WTC11 (cell line): Measurements from ENCODE around the gene RARB. TPM values are rescaled to one million over a fixed set of nuclear protein-coding genes. Genes with fewer than 3 reads are reported as not detected.

ENCODE experiments used
- ATAC-seq: fragments of 200-7000 bp; cut with Tn5 transposase; 2 replicates; pipeline ENCODE4 v1.10.0; 2021; ENCODE audit warnings: mild to moderate bottlenecking, moderate library complexity
- CTCF ChIA-PET: fragments of 300-600 bp; sonication (Branson Sonifier 250); formaldehyde crosslinking; loops from one replicate; lab custom pipeline; 2021; ENCODE audit warnings: antibody characterized with exemption; lab: Charles Lee
- POLR2A ChIA-PET: fragments of 350-600 bp; sonication (Branson Sonifier 250); formaldehyde crosslinking; loops from one replicate; lab custom pipeline; 2021; ENCODE audit warnings: antibody characterized with exemption; lab: Charles Lee
- DNase-seq: peaks from one replicate; pipeline ENCODE4 v3.0.0; 2021; ENCODE audit warnings: low spot score
- H3K27ac Mint-ChIP-seq: 2 replicates; pipeline ENCODE4 v1.8.0; 2021; ENCODE audit warnings: mixed read lengths
- H3K27me3 Mint-ChIP-seq: 2 replicates; pipeline ENCODE4 v1.8.0; 2021; ENCODE audit warnings: low read depth, mild to moderate bottlenecking, moderate library complexity, mixed read lengths
- H3K36me3 Mint-ChIP-seq: 2 replicates; pipeline ENCODE4 v1.8.0; 2021; ENCODE audit warnings: mixed read lengths
- H3K4me1 Mint-ChIP-seq: 2 replicates; pipeline ENCODE4 v1.8.0; 2022; ENCODE audit warnings: mixed read lengths
- H3K4me3 Mint-ChIP-seq: 2 replicates; pipeline ENCODE4 v1.8.0; 2021; ENCODE audit warnings: mild to moderate bottlenecking, moderate library complexity, mixed read lengths
- H3K9me3 Mint-ChIP-seq: 2 replicates; pipeline ENCODE4 v1.8.0; 2021; ENCODE audit warnings: mixed read lengths
- AFF4 ChIP-seq: sonication (generic); formaldehyde crosslinking; IDR thresholded peaks from 2 replicates; pipeline ENCODE4 v1.8.1; 2023; ENCODE audit warnings: mild to moderate bottlenecking, missing genetic modification reagents, borderline replicate concordance
- ERG ChIP-seq: fragments of 250-450 bp; sonication (Bioruptor Pico); IDR thresholded peaks from 2 replicates; pipeline ENCODE4 v1.8.0; 2021; ENCODE audit warnings: mild to moderate bottlenecking
- ESRRA ChIP-seq: sonication (generic); formaldehyde crosslinking; IDR thresholded peaks from 2 replicates; pipeline ENCODE4 v1.8.1; 2022; ENCODE audit warnings: mild to moderate bottlenecking, missing genetic modification reagents, borderline replicate concordance
- FOXK1 ChIP-seq: sonication (generic); formaldehyde crosslinking; IDR thresholded peaks from 2 replicates; pipeline ENCODE4 v1.8.0; 2022; ENCODE audit warnings: mild to moderate bottlenecking, moderate library complexity, missing genetic modification reagents
- GABPB1 ChIP-seq: sonication (generic); formaldehyde crosslinking; IDR thresholded peaks from 2 replicates; pipeline ENCODE4 v1.8.1; 2023; ENCODE audit warnings: mild to moderate bottlenecking, missing genetic modification reagents
- GRHL2 ChIP-seq: fragments of 250-450 bp; sonication (Bioruptor Pico); IDR thresholded peaks from 2 replicates; pipeline ENCODE4 v1.8.0; 2022; ENCODE audit warnings: mild to moderate bottlenecking, moderate library complexity; ENCODE audit not compliant: insufficient replicate concordance, severe bottlenecking
- HMGXB4 ChIP-seq: sonication (generic); formaldehyde crosslinking; IDR thresholded peaks from 2 replicates; pipeline ENCODE4 v1.8.1; 2023; ENCODE audit warnings: mild to moderate bottlenecking, moderate library complexity, missing genetic modification reagents
- MLX ChIP-seq: sonication (generic); formaldehyde crosslinking; IDR thresholded peaks from 2 replicates; pipeline ENCODE4 v1.8.1; 2023; ENCODE audit warnings: mild to moderate bottlenecking, missing genetic modification reagents, moderate library complexity
- NFATC4 ChIP-seq: fragments of 250-450 bp; sonication (Bioruptor Pico); IDR thresholded peaks from 2 replicates; pipeline ENCODE4 v1.9.0; 2021; ENCODE audit warnings: mild to moderate bottlenecking
- NFE2L1 ChIP-seq: sonication (generic); formaldehyde crosslinking; IDR thresholded peaks from 2 replicates; pipeline ENCODE4 v1.8.1; 2023; ENCODE audit warnings: missing genetic modification reagents
- NFYB ChIP-seq: sonication (generic); formaldehyde crosslinking; conservative IDR thresholded peaks from 2 replicates; pipeline ENCODE4 v1.8.0; 2022; ENCODE audit warnings: low read depth, missing genetic modification reagents
- NR1H2 ChIP-seq: sonication (generic); formaldehyde crosslinking; IDR thresholded peaks from 2 replicates; pipeline ENCODE4 v1.9.0; 2021; ENCODE audit warnings: mild to moderate bottlenecking, moderate library complexity, missing genetic modification reagents
- TEAD1 ChIP-seq: sonication (generic); formaldehyde crosslinking; IDR thresholded peaks from 2 replicates; pipeline ENCODE4 v1.8.0; 2022; ENCODE audit warnings: mild to moderate bottlenecking, missing genetic modification reagents
- TEAD4 ChIP-seq: sonication (generic); formaldehyde crosslinking; IDR thresholded peaks from 2 replicates; pipeline ENCODE4 v1.8.0; 2022; ENCODE audit warnings: mild to moderate bottlenecking, missing genetic modification reagents
- USF1 ChIP-seq: sonication (generic); formaldehyde crosslinking; IDR thresholded peaks from 2 replicates; pipeline ENCODE4 v1.8.0; 2022; ENCODE audit warnings: mild to moderate bottlenecking, missing genetic modification reagents
- ZBTB21 ChIP-seq: sonication (generic); formaldehyde crosslinking; IDR thresholded peaks from 2 replicates; pipeline ENCODE4 v1.8.1; 2023; ENCODE audit warnings: mild to moderate bottlenecking, missing genetic modification reagents, borderline replicate concordance
- ZNF232 ChIP-seq: sonication (generic); formaldehyde crosslinking; IDR thresholded peaks from 2 replicates; pipeline ENCODE4 v1.8.0; 2022; ENCODE audit warnings: mild to moderate bottlenecking, missing genetic modification reagents
- ZNF396 ChIP-seq: fragments of 250-450 bp; sonication (Bioruptor Pico); IDR thresholded peaks from 2 replicates; pipeline ENCODE4 v1.8.0; 2021; ENCODE audit warnings: mild to moderate bottlenecking, moderate library complexity, borderline replicate concordance
- ZNF425 ChIP-seq: fragments of 250-450 bp; sonication (Bioruptor Pico); conservative IDR thresholded peaks from 2 replicates; pipeline ENCODE4 v1.9.0; 2021; ENCODE audit warnings: mild to moderate bottlenecking
- ZNF512 ChIP-seq: sonication (generic); formaldehyde crosslinking; IDR thresholded peaks from 2 replicates; pipeline ENCODE4 v1.8.1; 2022; ENCODE audit warnings: missing genetic modification reagents, borderline replicate concordance
- total RNA-seq: library from RNA; stranded (reverse); gene quantifications from 3 replicates; pipeline ENCODE4 v1.2.3, GENCODE V29; 2021

The RARB gene
- total RNA-seq, 1 experiment from 2014 or later: not detected

- no peak for TF ChIP-seq ZNF425
- TF ChIP-seq, all 79 proteins: peak for 0
Observed at GRCh38 chr3:25540273-25540672, 112.2 kb downstream of the RARB start (continued).

- ChIA-PET POLR2A (no interaction called here), CTCF (no interaction called here)
- Mint-ChIP-seq H3K27me3 (no peaks in the 10 kb centered on the region), H3K4me1 (no peaks in the 10 kb centered on the region), H3K36me3 (no peaks in the 10 kb centered on the region), H3K27ac (no peak overlapping the region), H3K9me3 (no peaks in the 10 kb centered on the region), H3K4me3 (no peak overlapping the region)
- ATAC-seq (no peak), DNase-seq (no peak)
- TF ChIP-seq NFE2L1 (CRISPR knock-in tag) (no peak), TEAD4 (no peak), NFYB (CRISPR knock-in tag) (no peak), USF1 (CRISPR knock-in tag) (no peak), NFATC4 (CRISPR knock-in tag) (no peak), ZNF232 (CRISPR knock-in tag) (no peak), ESRRA (no peak), HMGXB4 (no peak), ZBTB21 (CRISPR knock-in tag) (no peak)
Observed at GRCh38 chr3:25542492-25543039, 114.5 kb downstream of the RARB start.

GRCh38 chr3:25547103-25547502 lies 119.0 kb downstream of the RARB start:
- H3K9me3 Mint-ChIP-seq: peaks cover 13% of the 10 kb centered on the region
- CTCF ChIA-PET: no interaction called here
- no peak for TF ChIP-seq GRHL2
- TF ChIP-seq GABPB1 (CRISPR knock-in tag): no peak
- no peak for TF ChIP-seq FOXK1 (CRISPR knock-in tag)
- TF ChIP-seq ZNF512 (CRISPR knock-in tag): no peak
- TF ChIP-seq AFF4 (CRISPR knock-in tag): no peak
- no peak for TF ChIP-seq ERG
- TF ChIP-seq NR1H2: no peak
- no peak for TF ChIP-seq MLX (CRISPR knock-in tag)
- TF ChIP-seq ZNF396: no peak
- TF ChIP-seq TEAD1 (CRISPR knock-in tag): no peak
- no peak for TF ChIP-seq HMGXB4

More at GRCh38 chr3:25547103-25547502, 119.0 kb downstream of the RARB start:
- POLR2A ChIA-PET: no interaction called here
- no peaks in the 10 kb centered on the region for H3K4me1 Mint-ChIP-seq
- H3K27me3 Mint-ChIP-seq: no peaks in the 10 kb centered on the region
- no peak overlapping the region for H3K4me3 Mint-ChIP-seq
- H3K36me3 Mint-ChIP-seq: no peaks in the 10 kb centered on the region
- ATAC-seq: no peak
- H3K27ac Mint-ChIP-seq: no peak overlapping the region
- no peak for DNase-seq
